ENCODE data around the gene ASPSCR1. TPM values are rescaled to one million over a fixed set of nuclear protein-coding genes. Genes with fewer than 3 reads are reported as not detected.

The ASPSCR1 gene
- total RNA-seq, 1 donor from 2014 or later: 13.1 TPM

DNA sequence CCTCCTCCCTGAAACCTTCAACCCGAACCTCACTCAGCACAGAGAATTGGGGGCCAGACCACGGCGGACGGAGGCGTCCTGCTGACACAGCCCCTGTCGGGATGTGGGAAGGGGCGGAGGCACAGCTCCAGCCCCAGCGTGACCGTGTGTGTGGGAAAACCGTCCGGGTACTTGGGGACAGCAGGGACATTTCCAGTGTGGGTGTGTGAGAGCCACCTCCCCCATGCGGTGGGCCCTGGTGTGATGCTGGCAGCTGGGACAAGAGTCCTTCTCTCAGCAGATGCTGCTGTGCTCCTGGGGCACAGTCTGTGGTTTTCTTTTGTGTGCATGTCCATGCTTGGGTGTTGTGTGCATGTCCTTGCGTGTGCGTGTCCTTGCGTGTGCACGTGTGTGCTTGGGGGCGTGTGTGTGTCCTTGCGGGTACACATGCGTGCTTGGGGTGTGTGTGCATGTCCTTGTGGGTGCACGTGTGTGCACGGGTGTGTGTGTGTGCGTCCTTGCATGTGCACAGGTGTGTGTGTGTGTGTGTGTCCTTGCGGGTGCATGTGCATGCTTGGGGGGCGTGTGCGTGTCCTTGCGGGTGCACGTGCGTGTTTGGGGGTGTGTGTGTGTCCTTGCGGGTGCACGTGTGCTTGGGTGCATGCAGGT lies 28.4 kb downstream of the ASPSCR1 start:
- no peaks in the 10 kb centered on the region for H3K36me3 ChIP-seq
- no peaks in the 10 kb centered on the region for H3K79me2 ChIP-seq (ENCODE audit: low read depth)
- Mint-ChIP-seq H3K9me3 (no peaks in the 10 kb centered on the region), H3K27ac (peak overlapping the region; percentile 42), H3K36me3 (peaks cover 4% of the 10 kb centered on the region), H3K4me1 (peaks cover 18% of the 10 kb centered on the region), H3K4me3 (no peak overlapping the region), H3K27me3 (ENCODE audit: insufficient read depth, low read depth) (peaks cover 3% of the 10 kb centered on the region)
- no peak overlapping the region for H3K4me3 ChIP-seq
- H3K4me2 ChIP-seq: no peak overlapping the region
- no peaks in the 10 kb centered on the region for H3F3A ChIP-seq (ENCODE audit: low read depth)
- no peak overlapping the region for H3K27ac ChIP-seq
- no peaks in the 10 kb centered on the region for H3K27me3 ChIP-seq
- DNase-seq (ENCODE audit: low spot score): no peak
- peaks cover 4% of the 10 kb centered on the region for H4K20me1 ChIP-seq (ENCODE audit: low read depth)
- H3K9me3 ChIP-seq (ENCODE audit: low read depth): no peaks in the 10 kb centered on the region
- no peak overlapping the region for H3K9ac ChIP-seq
- no peaks in the 10 kb centered on the region for H3K4me1 ChIP-seq
- H2AFZ ChIP-seq (replicated peaks): no peak overlapping the region
- no peak for TF ChIP-seq EZH2 (IDR thresholded peaks at IDR 0.05)
- TF ChIP-seq, protein P1, sequence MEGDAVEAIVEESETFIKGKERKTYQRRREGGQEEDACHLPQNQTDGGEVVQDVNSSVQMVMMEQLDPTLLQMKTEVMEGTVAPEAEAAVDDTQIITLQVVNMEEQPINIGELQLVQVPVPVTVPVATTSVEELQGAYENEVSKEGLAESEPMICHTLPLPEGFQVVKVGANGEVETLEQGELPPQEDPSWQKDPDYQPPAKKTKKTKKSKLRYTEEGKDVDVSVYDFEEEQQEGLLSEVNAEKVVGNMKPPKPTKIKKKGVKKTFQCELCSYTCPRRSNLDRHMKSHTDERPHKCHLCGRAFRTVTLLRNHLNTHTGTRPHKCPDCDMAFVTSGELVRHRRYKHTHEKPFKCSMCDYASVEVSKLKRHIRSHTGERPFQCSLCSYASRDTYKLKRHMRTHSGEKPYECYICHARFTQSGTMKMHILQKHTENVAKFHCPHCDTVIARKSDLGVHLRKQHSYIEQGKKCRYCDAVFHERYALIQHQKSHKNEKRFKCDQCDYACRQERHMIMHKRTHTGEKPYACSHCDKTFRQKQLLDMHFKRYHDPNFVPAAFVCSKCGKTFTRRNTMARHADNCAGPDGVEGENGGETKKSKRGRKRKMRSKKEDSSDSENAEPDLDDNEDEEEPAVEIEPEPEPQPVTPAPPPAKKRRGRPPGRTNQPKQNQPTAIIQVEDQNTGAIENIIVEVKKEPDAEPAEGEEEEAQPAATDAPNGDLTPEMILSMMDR (IDR thresholded peaks at IDR 0.05): no peak
- no peak for TF ChIP-seq EZH2phosphoT487 (IDR thresholded peaks at IDR 0.05)

DNA sequence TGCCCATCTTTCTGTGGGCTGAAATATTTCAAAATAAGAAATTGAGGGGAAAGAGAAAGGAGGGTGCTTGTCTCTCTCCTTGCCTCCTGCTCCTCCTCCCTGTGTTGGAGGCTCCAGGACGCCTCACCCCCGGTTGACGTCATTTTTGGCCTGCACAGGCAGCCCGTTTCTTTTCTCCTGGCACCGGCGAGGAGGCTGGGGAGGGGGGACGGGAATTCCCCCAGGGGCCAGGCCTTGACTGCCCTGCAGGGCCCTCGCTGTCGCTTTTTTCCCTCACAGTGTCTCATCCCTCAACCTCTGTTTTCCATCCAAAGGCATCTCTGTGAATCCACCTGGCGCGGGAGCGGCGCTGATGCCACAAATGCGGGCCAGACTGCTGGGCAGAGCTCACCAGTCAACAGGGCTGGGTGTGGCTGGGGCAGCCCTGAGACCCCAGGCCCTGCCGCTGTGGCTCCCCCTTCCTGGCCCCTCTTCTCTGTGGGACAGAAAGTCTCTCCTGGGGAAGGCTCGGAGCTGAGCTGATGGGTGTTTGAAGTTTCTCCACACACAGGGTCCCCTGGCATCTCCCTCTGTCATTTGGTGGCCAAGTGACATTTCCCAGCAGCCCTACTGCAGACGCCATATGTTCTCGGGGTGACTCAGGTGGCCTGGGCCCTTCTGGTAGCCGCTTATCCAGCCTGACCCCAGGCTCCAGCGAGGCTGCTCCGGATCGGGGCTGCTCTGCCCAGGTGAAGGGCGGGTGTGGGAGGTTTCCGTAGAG lies 29.2 kb downstream of the ASPSCR1 start:
- H3K27ac ChIP-seq: no peak overlapping the region

DNA sequence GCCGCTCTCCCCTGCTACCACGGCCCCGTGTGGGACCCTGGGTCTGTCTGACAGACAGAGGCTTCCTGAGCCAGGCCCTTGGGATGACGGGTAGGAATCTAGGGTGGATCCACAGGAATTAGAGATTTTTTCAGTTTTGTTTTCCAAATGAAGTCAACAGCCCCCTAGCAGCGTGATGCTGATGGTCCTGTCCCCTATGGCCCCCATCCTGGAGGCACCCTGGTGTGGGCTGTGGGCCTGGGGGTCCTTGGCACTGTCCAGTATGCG lies 29.7 kb downstream of the ASPSCR1 start:
- H3K79me2 ChIP-seq (ENCODE audit: low read depth): no peaks in the 10 kb centered on the region
- no peak overlapping the region for H3K27ac ChIP-seq
- no peaks in the 10 kb centered on the region for H3K9me3 ChIP-seq (ENCODE audit: low read depth)
- no peaks in the 10 kb centered on the region for H3F3A ChIP-seq (ENCODE audit: low read depth)
- H3K9me3 Mint-ChIP-seq: no peaks in the 10 kb centered on the region
- no peak overlapping the region for H3K4me3 Mint-ChIP-seq
- TF ChIP-seq EZH2phosphoT487 (IDR thresholded peaks at IDR 0.05): no peak
- TF ChIP-seq, protein P1 (IDR thresholded peaks at IDR 0.05): no peak
- no peak for TF ChIP-seq EZH2 (IDR thresholded peaks at IDR 0.05)
- no peak overlapping the region for H2AFZ ChIP-seq (replicated peaks)
- peaks cover 11% of the 10 kb centered on the region for H3K4me1 Mint-ChIP-seq
- peaks cover 4% of the 10 kb centered on the region for H4K20me1 ChIP-seq (ENCODE audit: low read depth)
- no peaks in the 10 kb centered on the region for H3K36me3 ChIP-seq
- no peak overlapping the region for H3K4me2 ChIP-seq
- no peak for DNase-seq (ENCODE audit: low spot score)
- H3K4me1 ChIP-seq: no peaks in the 10 kb centered on the region
- no peak overlapping the region for H3K27ac Mint-ChIP-seq
- no peak overlapping the region for H3K9ac ChIP-seq
- H3K27me3 Mint-ChIP-seq (ENCODE audit: insufficient read depth, low read depth): peaks cover 3% of the 10 kb centered on the region
- H3K4me3 ChIP-seq: no peak overlapping the region
- no peaks in the 10 kb centered on the region for H3K27me3 ChIP-seq
- H3K36me3 Mint-ChIP-seq: peaks cover 4% of the 10 kb centered on the region

More for the DNA sequence above, 29.2 kb downstream of the ASPSCR1 start:
- Histone ChIP-seq H3K4me3 (no peak overlapping the region), H3K4me2 (no peak overlapping the region), H3K36me3 (no peaks in the 10 kb centered on the region), H2AFZ (replicated peaks) (no peak overlapping the region), H4K20me1 (ENCODE audit: low read depth) (peaks cover 4% of the 10 kb centered on the region), H3K9ac (no peak overlapping the region), H3K79me2 (ENCODE audit: low read depth) (no peaks in the 10 kb centered on the region), H3K9me3 (ENCODE audit: low read depth) (no peaks in the 10 kb centered on the region), H3F3A (ENCODE audit: low read depth) (no peaks in the 10 kb centered on the region), H3K4me1 (no peaks in the 10 kb centered on the region), H3K27me3 (no peaks in the 10 kb centered on the region)
- Mint-ChIP-seq H3K36me3 (peaks cover 4% of the 10 kb centered on the region), H3K27me3 (ENCODE audit: insufficient read depth, low read depth) (peaks cover 3% of the 10 kb centered on the region), H3K4me1 (peaks cover 14% of the 10 kb centered on the region), H3K27ac (peak overlapping the region; percentile 42), H3K9me3 (no peaks in the 10 kb centered on the region), H3K4me3 (no peak overlapping the region)
- no peak for DNase-seq (ENCODE audit: low spot score)
- TF ChIP-seq EZH2 (IDR thresholded peaks at IDR 0.05) (no peak), EZH2phosphoT487 (IDR thresholded peaks at IDR 0.05) (no peak)
- TF ChIP-seq, protein P1 (IDR thresholded peaks at IDR 0.05): no peak
